Activated CD8-positive, alpha-beta memory T cell treated with anti-CD3 and anti-CD28 coated beads, Interleukin-2, amount 50 U/mL, for 1 hour (primary cell): ENCODE measurements around the gene TMCC1.
"Not testable (repeated sequence)": the region's sequence is repeated elsewhere in the genome, so short reads cannot be mapped to it uniquely, and the experiment has no call there.

Experiments
- DNase-seq: peaks from one replicate; pipeline ENCODE4 v3.0.0-alpha.2; 2020; ENCODE audit errors: extremely low read depth

Gene TMCC1

GRCh38 chr3:129650256-129650872, 243.1 kb downstream of the TMCC1 start:
- no peak for DNase-seq

DNA sequence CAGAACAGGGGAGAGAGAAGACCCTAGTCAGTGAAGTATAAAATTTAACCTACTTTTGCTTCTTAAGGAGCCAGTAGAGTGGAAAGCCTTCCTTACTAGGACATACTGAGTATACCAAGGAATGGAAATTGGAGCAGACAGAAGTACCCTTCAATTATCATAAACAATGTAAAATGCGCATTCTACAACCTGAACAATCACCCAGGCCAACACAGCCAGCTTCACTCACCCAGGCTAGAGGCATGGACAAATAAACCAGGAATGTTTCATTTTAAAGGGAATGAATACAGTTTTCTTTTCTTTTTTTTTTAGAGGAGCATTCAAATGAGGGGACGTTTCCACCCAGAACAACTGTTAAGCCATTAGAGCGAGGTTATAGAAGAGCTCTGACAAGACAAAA, 245.1 kb downstream of the TMCC1 start:
- no peak for DNase-seq

DNA sequence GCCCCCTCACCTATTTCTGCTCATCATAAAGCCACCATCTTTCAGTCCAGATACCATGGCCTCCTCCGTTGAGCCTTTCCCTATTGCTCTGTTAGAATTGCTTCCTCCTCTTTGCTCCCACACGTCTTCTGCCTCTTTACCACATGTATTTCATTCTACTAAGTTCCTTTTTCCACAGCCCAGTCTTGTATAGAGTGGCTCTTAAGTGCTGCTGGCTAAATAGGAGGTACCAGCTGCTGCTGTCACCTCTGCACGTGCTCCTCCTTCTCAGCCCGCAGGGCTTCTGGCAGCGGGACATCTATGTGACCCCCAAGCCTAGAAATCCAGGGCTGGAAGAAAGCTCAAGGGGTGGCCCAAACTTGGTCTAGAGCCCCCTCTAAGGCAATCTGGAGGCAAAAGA, 248.2 kb downstream of the TMCC1 start:
- DNase-seq, result no peak

- no peak for DNase-seq
Observed at GRCh38 chr3:129644836-129645235, 248.7 kb downstream of the TMCC1 start.

GRCh38 chr3:129641567-129642260, 251.8 kb downstream of the TMCC1 start:
- DNase-seq, result not testable (repeated sequence)

DNA sequence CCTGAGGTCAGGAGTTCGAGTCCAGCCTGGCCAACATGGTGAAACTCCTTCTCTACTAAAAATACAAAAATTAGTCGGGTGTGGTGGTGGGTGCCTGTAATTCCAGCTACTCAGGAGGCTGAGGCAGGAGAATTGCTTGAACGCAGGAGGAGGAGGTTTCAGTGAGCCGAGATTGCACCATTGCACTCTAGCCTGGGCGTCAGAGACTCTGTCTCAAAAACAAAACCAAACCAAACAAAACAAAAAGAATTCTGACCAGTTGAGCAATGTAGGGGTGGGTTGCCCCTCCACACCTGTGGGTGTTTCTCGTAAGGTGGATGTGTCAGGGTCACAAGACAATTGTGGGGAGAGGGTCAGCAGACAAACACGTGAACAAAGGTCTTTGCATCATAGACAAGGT, 252.5 kb downstream of the TMCC1 start:
- DNase-seq, result not testable (repeated sequence)

DNA sequence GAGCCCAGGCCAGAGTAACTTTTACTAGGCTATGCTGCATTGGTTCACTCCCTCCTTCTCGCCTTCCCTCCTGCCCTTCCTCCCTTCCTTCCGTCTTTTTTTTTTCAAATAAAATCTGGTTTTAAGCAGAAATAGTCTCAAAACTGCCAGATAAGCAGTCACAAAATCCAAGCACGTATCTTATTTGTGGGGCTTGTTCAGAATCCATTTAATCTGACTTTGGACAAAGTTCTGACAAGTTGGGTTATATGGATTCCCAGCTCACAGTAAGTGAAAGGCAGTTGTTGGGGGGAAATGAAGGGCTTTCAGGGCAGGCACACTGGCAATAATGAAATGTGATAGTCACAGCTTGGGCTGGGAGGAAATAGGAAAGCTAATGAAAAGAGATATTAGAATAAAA, 255.0 kb downstream of the TMCC1 start:
- DNase-seq, result no peak

GRCh38 chr3:129636082-129636481, 257.4 kb downstream of the TMCC1 start:
- DNase-seq, result no peak

DNA sequence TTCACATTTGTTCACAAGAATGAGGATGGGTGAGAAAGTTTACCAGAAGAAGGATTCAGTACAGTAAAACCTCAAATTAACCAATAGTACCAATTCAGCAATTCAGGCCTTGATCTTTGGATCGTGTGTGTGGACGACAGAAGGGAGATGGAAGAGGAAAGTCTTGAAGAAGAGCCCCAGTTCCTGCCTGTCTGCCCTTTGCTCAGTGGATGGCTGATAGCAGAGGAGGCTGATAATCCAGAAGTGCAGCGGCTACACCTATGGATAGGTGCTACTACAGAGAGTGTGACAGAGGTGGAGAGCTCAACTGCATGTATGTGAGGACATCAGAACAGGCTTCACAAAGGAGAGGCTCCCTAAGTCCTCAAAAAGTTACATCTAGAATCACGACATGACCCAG, 257.9 kb downstream of the TMCC1 start:
- DNase-seq, result no peak

DNA sequence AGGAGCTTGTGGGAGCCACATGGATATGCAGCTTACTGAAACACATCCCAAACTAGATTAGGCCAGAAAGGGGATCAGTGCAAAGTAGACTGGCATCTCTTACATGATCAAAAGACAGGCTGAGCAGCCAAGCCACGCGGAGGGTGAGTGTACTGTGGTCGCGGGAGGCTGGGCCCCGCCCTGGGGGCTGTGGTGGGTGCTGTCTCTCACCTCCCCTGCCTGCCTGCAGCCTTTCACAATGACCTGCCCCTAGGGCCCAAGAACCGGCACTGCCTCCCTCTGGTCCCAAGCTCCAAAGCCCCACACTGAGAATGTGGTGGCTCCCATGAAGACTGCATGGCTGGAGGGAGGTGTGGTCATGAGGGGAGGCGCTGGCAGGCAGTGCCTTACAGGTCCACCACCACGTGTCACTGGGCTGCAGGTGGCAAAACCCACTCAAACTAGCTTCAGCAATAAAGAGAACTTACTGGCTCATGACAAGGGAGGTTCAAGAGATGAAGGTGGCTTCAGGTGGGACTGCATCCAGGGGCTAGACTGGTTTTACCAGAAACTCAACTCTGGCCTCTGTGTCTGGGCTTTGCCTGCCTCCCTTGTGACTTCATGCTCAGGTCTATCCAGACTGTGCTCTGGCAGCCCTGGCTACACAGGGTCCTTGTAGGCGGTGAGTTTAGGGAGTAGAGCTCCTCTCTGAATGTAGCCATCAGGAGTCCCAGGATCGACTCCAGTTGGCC, 259.6 kb downstream of the TMCC1 start:
- no peak for DNase-seq

GRCh38 chr3:129632977-129633376, 260.5 kb downstream of the TMCC1 start:
- no peak for DNase-seq

- no peak for DNase-seq
Observed at GRCh38 chr3:129632556-129632955, 261.0 kb downstream of the TMCC1 start.

- DNase-seq, result no peak
Observed at GRCh38 chr3:129632056-129632455, 261.5 kb downstream of the TMCC1 start.

- no peak for DNase-seq
Observed at GRCh38 chr3:129629011-129629410, 264.5 kb downstream of the TMCC1 start.

- no peak for DNase-seq
Observed at GRCh38 chr3:129628169-129628522, 265.4 kb downstream of the TMCC1 start.

GRCh38 chr3:129627350-129628168, 266.0 kb downstream of the TMCC1 start:
- DNase-seq, result peak; percentile 45

DNA sequence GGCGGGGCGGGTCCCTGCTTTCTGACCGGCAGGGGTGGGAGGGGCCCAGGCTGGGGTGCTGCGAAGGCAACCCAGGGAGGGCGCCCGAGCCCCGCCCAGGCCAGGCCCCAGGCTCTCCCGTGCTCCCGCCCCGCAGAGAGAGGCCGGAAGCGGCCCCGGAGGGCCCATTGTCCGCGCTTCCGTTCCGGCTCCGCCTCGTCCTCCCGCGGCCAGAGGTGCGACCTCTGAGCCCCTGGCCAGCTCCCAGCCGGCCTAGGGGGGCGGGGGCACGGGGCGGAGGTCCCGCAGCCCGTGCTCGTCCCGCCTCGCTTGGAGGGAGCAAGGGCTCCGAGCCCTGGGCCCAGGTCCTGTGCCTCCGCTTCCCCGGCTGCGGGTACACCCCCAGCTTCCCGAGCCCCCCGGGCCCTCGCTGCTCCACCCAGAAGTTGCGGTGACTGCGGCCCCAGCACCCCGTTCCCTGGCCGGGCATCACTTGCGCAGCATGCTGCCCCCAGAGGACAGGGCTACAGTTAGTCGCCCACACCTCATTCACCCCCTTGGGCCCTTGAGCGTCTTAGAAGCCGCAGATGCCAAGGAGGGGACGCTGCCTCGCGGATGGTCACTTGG, 266.7 kb downstream of the TMCC1 start:
- DNase-seq, result no peak

GRCh38 chr3:129625072-129625874, 268.2 kb downstream of the TMCC1 start:
- no peak for DNase-seq

DNA sequence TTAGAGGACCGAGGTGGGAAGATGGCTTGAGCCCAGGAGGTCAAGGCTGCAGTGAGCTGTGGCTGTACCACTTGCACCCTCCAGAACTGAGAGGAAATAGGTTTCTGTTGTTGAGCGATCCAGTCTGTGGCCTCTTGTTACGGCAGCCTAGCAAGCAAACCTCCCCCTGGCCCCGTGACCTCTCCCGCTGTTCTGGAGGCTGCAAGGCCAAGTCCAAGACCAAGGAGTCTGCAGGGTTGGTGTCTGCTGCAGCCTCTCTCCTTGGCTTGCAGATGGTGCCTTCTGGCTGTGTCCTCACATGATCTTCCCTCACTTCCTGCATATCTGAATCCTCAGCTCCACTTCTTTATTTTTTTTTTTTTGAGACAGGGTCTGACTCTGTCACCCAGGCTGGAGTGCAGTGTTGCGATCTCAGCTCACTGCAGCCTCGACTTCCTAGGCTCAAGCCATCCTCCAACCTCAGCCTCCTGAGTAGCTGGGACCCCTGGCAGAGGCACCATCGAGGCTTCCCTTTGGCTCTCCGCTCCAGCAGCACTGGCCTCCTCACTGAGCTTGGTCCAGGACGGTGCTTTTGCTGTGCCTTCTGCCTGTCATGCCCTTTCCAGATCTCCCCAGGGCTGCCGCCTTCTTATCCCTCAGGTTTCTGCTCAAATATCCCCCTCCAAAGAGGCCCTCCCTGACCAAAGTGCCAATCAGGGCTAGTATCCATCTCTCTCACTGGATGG, 269.0 kb downstream of the TMCC1 start:
- no peak for DNase-seq

- no peak for DNase-seq
Observed at GRCh38 chr3:129623447-129624118, 269.9 kb downstream of the TMCC1 start.
